Measurements from ENCODE around the gene NCR1.

GRCh38 chr19:54883228-54883627 is 22.7 kb upstream of the NCR1 start:
- TF ChIP-seq YY1 (IDR thresholded peaks at IDR 0.05; ENCODE audit: insufficient read depth, insufficient read length) (no peak), ZNF274 (IDR thresholded peaks at IDR 0.05; ENCODE audit: low read depth, low read length) (no peak), SUZ12 (IDR thresholded peaks at IDR 0.05; ENCODE audit: extremely low read depth, insufficient read depth, insufficient read length) (no peak)
